ENCODE measurements around the gene MEIS2.

DNA sequence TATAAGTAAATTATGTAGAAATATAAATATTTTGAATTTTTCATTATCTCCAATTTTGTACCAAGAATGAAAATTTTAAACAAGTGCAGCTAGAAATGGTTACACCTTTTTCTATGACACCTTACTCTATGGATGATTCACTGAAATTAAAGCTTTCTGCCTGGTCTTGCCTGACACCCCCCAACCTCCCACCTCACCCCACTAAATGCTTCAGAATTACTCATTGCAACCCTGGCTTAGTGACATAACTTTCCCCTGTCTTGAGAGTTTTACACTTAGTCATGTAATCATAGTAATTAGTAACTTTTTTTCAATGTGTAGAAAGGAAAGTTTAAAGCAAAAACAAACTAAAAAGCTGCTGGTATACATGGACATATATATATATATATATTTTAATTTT is 42.0 kb upstream of the MEIS2 start:
- TF ChIP-seq, protein P1, sequence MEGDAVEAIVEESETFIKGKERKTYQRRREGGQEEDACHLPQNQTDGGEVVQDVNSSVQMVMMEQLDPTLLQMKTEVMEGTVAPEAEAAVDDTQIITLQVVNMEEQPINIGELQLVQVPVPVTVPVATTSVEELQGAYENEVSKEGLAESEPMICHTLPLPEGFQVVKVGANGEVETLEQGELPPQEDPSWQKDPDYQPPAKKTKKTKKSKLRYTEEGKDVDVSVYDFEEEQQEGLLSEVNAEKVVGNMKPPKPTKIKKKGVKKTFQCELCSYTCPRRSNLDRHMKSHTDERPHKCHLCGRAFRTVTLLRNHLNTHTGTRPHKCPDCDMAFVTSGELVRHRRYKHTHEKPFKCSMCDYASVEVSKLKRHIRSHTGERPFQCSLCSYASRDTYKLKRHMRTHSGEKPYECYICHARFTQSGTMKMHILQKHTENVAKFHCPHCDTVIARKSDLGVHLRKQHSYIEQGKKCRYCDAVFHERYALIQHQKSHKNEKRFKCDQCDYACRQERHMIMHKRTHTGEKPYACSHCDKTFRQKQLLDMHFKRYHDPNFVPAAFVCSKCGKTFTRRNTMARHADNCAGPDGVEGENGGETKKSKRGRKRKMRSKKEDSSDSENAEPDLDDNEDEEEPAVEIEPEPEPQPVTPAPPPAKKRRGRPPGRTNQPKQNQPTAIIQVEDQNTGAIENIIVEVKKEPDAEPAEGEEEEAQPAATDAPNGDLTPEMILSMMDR (conservative IDR thresholded peaks at IDR 0.05; ENCODE audit: low read depth, low read length), result no peak
- no peak for TF ChIP-seq EZH2phosphoT487 (IDR thresholded peaks at IDR 0.05; ENCODE audit: borderline replicate concordance, low read length)
